NK-92 treated with Interleukin-12 subunit alpha and Interleukin-12 subunit beta, amount 100 ng/mL, for 24 hours (cell line): ENCODE data around the gene N4BP3.
"Not testable (repeated sequence)": the region's sequence is repeated elsewhere in the genome, so short reads cannot be mapped to it uniquely, and the experiment has no call there.

ENCODE experiments used
- DNase-seq: peaks from one replicate; lab custom pipeline; 2025; lab: John Stamatoyannopoulos, UW

Gene N4BP3

GRCh38 chr5:178123094-178123965 is 10.0 kb downstream of the N4BP3 start:
- DNase-seq: no peak

GRCh38 chr5:178123966-178124925 is 10.9 kb downstream of the N4BP3 start:
- DNase-seq: no peak

- no peak for DNase-seq
These were observed 12.0 kb downstream of the N4BP3 start for GRCh38 chr5:178125253-178125906.

- DNase-seq: no peak
These were observed 13.2 kb downstream of the N4BP3 start for GRCh38 chr5:178126556-178126955.

GRCh38 chr5:178127300-178128009 is 14.1 kb downstream of the N4BP3 start:
- DNase-seq: not testable (repeated sequence)

GRCh38 chr5:178129296-178129695 is 16.0 kb downstream of the N4BP3 start:
- DNase-seq: no peak

GRCh38 chr5:178130234-178130575 is 16.9 kb downstream of the N4BP3 start:
- not testable (repeated sequence) for DNase-seq

- peak; percentile 72 for DNase-seq
These were observed 17.5 kb downstream of the N4BP3 start, which contains the start of gene RMND5B for GRCh38 chr5:178130576-178131445. TSS of gene RMND5B (plus strand) at chr5:178131014. CDS start at chr5:178138120, 7,106 bp downstream.

- DNase-seq: no peak
These were observed 18.2 kb downstream of the N4BP3 start for GRCh38 chr5:178131446-178131996.

GRCh38 chr5:178136990-178137389 is 23.7 kb downstream of the N4BP3 start:
- DNase-seq: no peak

GRCh38 chr5:178137991-178138390 is 24.7 kb downstream of the N4BP3 start:
- no peak for DNase-seq

GRCh38 chr5:178141550-178141949 is 28.2 kb downstream of the N4BP3 start:
- DNase-seq: no peak

GRCh38 chr5:178142642-178143041 is 29.3 kb downstream of the N4BP3 start:
- no peak for DNase-seq

- no peak for DNase-seq
These were observed 29.9 kb downstream of the N4BP3 start for GRCh38 chr5:178143246-178143645.

- DNase-seq: no peak
These were observed 30.6 kb downstream of the N4BP3 start for GRCh38 chr5:178143901-178144300.

- peak; percentile 14 for DNase-seq
These were observed 32.9 kb downstream of the N4BP3 start for GRCh38 chr5:178145965-178146820.

- DNase-seq: no peak
These were observed 34.1 kb downstream of the N4BP3 start for GRCh38 chr5:178147406-178147805.

- DNase-seq: no peak
These were observed 36.0 kb downstream of the N4BP3 start for GRCh38 chr5:178149199-178149932.
